GM12878 (cell line): ENCODE results near the gene CFB.

Experiments
- CTCF ChIP-seq, 3 experiments: IDR thresholded peaks in 2 of 3; conservative IDR thresholded peaks in 1 of 3; 2 replicates each; pipeline ENCODE4 v1.5.1; 2011; ENCODE audit warnings: low read depth in 3 of 3, low read length in 3 of 3, mild to moderate bottlenecking in 3 of 3, control low read depth in 2 of 3, moderate library complexity in 2 of 3, inconsistent platforms in 1 of 3, mixed read lengths in 1 of 3; ENCODE audit not compliant: control insufficient read depth in 2 of 3, insufficient read depth in 1 of 3; ENCODE audit errors: extremely low read depth in 1 of 3
- HCFC1 ChIP-seq: fragments of 150-350 bp; IDR thresholded peaks from 2 replicates; pipeline ENCODE4 v1.6.1; 2014; ENCODE audit warnings: low read length
- IRF4 ChIP-seq: IDR thresholded peaks from 2 replicates; pipeline ENCODE4 v1.6.1; 2011; ENCODE audit warnings: low read depth, low read length
- POLR2AphosphoS5 ChIP-seq: IDR thresholded peaks from 2 replicates; pipeline ENCODE4 v1.6.1; 2011; ENCODE audit warnings: mild to moderate bottlenecking, low read length, inconsistent platforms
- RUNX3 ChIP-seq: IDR thresholded peaks from 2 replicates; pipeline ENCODE4 v1.6.1; 2012; ENCODE audit warnings: low read length, inconsistent platforms

DNA sequence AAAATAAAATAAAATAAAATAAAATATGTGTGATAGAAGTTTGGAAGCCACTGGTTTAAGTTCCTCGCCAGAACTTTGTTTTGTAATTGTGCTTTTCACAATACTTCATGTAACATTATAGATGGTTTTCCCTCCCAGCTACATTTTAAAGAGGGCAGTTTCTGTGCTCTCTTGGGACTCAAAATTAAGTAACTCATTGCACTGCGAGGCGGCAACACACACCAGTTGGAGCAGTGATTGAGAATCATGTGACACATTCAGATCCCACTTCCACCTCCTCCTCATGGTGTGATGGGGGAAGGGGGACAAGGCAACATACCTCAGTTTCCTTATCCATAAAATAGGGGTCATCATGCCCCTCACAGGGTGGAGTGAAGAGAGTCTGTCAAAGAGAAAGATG, 10.9 kb upstream of the CFB start:
- TF ChIP-seq HCFC1 (no peak), CTCF (IDR thresholded peaks at IDR 0.05 in 2 of 3, conservative IDR thresholded peaks at IDR 0.05 in 1 of 3; ENCODE audit: control insufficient read depth in 2 of 3, extremely low read depth in 1 of 3, insufficient read depth in 1 of 3, low read depth in 3 of 3, low read length in 3 of 3) (no peak), IRF4 (no peak), RUNX3 (no peak), POLR2AphosphoS5 (no peak)
